Vagina (tissue), 2 donors: ENCODE measurements around the gene HLA-B. TPM values are rescaled to one million over a fixed set of nuclear protein-coding genes. Genes with fewer than 3 reads are reported as not detected.

ENCODE experiments used
- DNase-seq, 2 donors: peaks; one replicate each; pipeline ENCODE4 v3.0.0-alpha.2; 2017; ENCODE audit errors: extremely low spot score in 2 of 2
- H3K27ac ChIP-seq: fragments of 200-600 bp; sonication (generic); one replicate; pipeline ENCODE4 v1.5.1; 2019
- H3K27me3 ChIP-seq: fragments of 200-600 bp; sonication (generic); one replicate; pipeline ENCODE4 v1.5.1; 2019
- H3K36me3 ChIP-seq, 2 donors: fragments of 200-600 bp; sonication (generic); one replicate each; pipeline ENCODE4 v1.5.1; 2017 to 2019
- H3K4me1 ChIP-seq: fragments of 200-600 bp; sonication (generic); one replicate; pipeline ENCODE4 v1.5.1; 2019
- H3K4me3 ChIP-seq, 2 donors: fragments of 200-600 bp; sonication (generic); 1 replicate in 1 of 2; 2 replicates in 1 of 2; pipeline ENCODE4 v1.5.1; 2016 to 2019
- H3K9me3 ChIP-seq: fragments of 200-600 bp; sonication (generic); one replicate; pipeline ENCODE4 v1.5.1; 2019
- POLR2A ChIP-seq, 2 donors: fragments of 450-650 bp; IDR thresholded peaks; one replicate each; pipeline ENCODE4 v1.6.1; 2017; ENCODE audit warnings: antibody characterized with exemption in 2 of 2, mild to moderate bottlenecking in 2 of 2, moderate library complexity in 2 of 2
- POLR2AphosphoS5 ChIP-seq, 2 donors: sonication (generic); formaldehyde crosslinking; IDR thresholded peaks; one replicate each; pipeline ENCODE4 v1.9.0; 2017; ENCODE audit warnings: antibody characterized with exemption in 2 of 2, mild to moderate bottlenecking in 2 of 2, low read depth in 1 of 2; ENCODE audit not compliant: insufficient read depth in 1 of 2
- intact Hi-C: fragments of 100-400 bp; cut with DNase I; formaldehyde crosslinking; loops from one replicate; pipeline ENCODE4 v1.15.1; 2023
- microRNA-seq: library from miRNA; unstranded; fragments of <30 nt; microRNA quantifications from one replicate; pipeline ENCODE4, GENCODE V29; 2017; ENCODE audit warnings: borderline number of aligned reads, borderline replicate concordance
- small RNA-seq: library from RNA; depleted of rRNA; stranded (forward); fragments of <200 nt; gene quantifications from one replicate; pipeline ENCODE3, GENCODE V24; 2016
- total RNA-seq: library from RNA; depleted of rRNA; stranded (reverse); fragments of >200 nt; gene quantifications from one replicate; pipeline ENCODE4 v1.2.3, GENCODE V29; 2016
- TF ChIP-seq, protein P1 (sequence below), 3 experiments: fragments of 450-650 bp in 2 of 3; fragments of 200-600 bp in 1 of 3; sonication (generic) in 1 of 3; IDR thresholded peaks; one replicate each; pipeline ENCODE4 v1.5.1; 2017 to 2019; ENCODE audit warnings: antibody characterized with exemption in 3 of 3, mild to moderate bottlenecking in 2 of 3, moderate library complexity in 2 of 3

The HLA-B gene
- total RNA-seq, 1 donor from 2014 or later: 921 TPM

DNA sequence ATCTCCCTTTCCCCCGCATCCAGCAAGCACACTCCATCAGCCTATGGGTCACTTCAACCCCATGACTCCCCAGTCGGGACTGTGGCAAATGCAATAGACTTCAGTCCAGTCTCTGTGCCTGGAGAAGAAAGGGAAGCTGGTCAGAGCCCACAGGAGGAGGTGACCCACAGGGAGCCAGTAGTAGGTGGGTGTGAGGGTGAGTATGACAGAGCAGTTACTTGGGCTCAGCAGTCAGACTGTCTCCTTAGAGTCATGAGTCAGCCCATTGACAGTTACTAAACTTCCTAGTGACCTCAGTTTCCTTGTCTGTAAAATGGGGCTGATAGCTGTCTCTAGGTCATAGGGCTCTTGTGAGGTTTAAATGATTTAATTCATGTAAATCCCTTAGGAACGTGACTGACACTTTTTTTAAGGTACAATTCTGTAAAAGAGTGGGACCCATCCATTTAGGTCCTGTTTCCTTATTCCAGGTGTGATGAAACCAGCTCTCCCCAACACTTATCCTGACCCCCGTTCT, 51.2 kb downstream of the HLA-B start:
- TF ChIP-seq, protein P1, sequence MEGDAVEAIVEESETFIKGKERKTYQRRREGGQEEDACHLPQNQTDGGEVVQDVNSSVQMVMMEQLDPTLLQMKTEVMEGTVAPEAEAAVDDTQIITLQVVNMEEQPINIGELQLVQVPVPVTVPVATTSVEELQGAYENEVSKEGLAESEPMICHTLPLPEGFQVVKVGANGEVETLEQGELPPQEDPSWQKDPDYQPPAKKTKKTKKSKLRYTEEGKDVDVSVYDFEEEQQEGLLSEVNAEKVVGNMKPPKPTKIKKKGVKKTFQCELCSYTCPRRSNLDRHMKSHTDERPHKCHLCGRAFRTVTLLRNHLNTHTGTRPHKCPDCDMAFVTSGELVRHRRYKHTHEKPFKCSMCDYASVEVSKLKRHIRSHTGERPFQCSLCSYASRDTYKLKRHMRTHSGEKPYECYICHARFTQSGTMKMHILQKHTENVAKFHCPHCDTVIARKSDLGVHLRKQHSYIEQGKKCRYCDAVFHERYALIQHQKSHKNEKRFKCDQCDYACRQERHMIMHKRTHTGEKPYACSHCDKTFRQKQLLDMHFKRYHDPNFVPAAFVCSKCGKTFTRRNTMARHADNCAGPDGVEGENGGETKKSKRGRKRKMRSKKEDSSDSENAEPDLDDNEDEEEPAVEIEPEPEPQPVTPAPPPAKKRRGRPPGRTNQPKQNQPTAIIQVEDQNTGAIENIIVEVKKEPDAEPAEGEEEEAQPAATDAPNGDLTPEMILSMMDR (IDR thresholded peaks at IDR 0.05): no peak
- no peaks in the 10 kb centered on the region for H3K27me3 ChIP-seq
- no peak overlapping the region for H3K27ac ChIP-seq
- H3K4me1 ChIP-seq: no peaks in the 10 kb centered on the region
- H3K4me3 ChIP-seq: no peak overlapping the region
- H3K9me3 ChIP-seq: no peaks in the 10 kb centered on the region
- intact Hi-C loops: no loop called here
- DNase-seq: no peak
- H3K36me3 ChIP-seq: no peaks in the 10 kb centered on the region

GRCh38 chr6:31304683-31305082, 52.3 kb downstream of the HLA-B start:
- no peak overlapping the region for H3K4me3 ChIP-seq
- no peaks in the 10 kb centered on the region for H3K27me3 ChIP-seq
- H3K4me1 ChIP-seq: no peaks in the 10 kb centered on the region
- H3K9me3 ChIP-seq: no peaks in the 10 kb centered on the region
- H3K27ac ChIP-seq: no peak overlapping the region
- TF ChIP-seq, protein P1 (IDR thresholded peaks at IDR 0.05): no peak
- no peak for TF ChIP-seq POLR2AphosphoS5 (IDR thresholded peaks at IDR 0.05; ENCODE audit: insufficient read depth in 1 of 2, low read depth in 1 of 2)
- no peak for TF ChIP-seq POLR2A (IDR thresholded peaks at IDR 0.05)
- no peaks in the 10 kb centered on the region for H3K36me3 ChIP-seq
- no peak for DNase-seq
- intact Hi-C loops: no loop called here

Small RNAs within 50 kb of the gene (microRNA-seq; reads per million reads assigned to microRNA genes)
- not detected for gene MIR6891

Small RNAs within 50 kb of the gene (small RNA-seq; reads per million reads assigned to genes)
- gene HLA-S: not detected
- gene MIR6891: not detected
- gene RF00019: not detected
- gene RNU6-283P: not detected

Other genes with a start within 250 kb of the HLA-B start
- gene C6orf15, start 244.6 kb downstream of the HLA-B start, total RNA-seq: not detected
- 9.6 TPM for gene PSORS1C1, start 242.4 kb downstream of the HLA-B start, total RNA-seq
- gene CDSN, start 236.7 kb downstream of the HLA-B start, total RNA-seq: 1.5 TPM
- gene PSORS1C2, start 218.1 kb downstream of the HLA-B start, total RNA-seq: not detected
- 21.9 TPM for gene CCHCR1, start 199.4 kb downstream of the HLA-B start, total RNA-seq
- 8.8 TPM for gene TCF19, start 198.6 kb downstream of the HLA-B start, total RNA-seq
- 0.98 TPM for gene POU5F1, start 186.5 kb downstream of the HLA-B start, total RNA-seq
- gene HLA-C, start 85.1 kb downstream of the HLA-B start, total RNA-seq: 639 TPM
- gene MICA, start 46.4 kb upstream of the HLA-B start, total RNA-seq: 19.9 TPM
- gene MICB, start 141.0 kb upstream of the HLA-B start, total RNA-seq: 3.2 TPM
- gene MCCD1, start 171.8 kb upstream of the HLA-B start, total RNA-seq: not detected
- gene DDX39B, start 184.8 kb upstream of the HLA-B start, total RNA-seq: 299 TPM
- gene ATP6V1G2, start 189.4 kb upstream of the HLA-B start, total RNA-seq: 5.4 TPM
- 14.2 TPM for gene NFKBIL1, start 190.4 kb upstream of the HLA-B start, total RNA-seq
- gene LTA, start 215.1 kb upstream of the HLA-B start, total RNA-seq: not detected
- gene TNF, start 218.4 kb upstream of the HLA-B start, total RNA-seq: not detected
- gene LTB, start 225.2 kb upstream of the HLA-B start, total RNA-seq: 5.4 TPM
- not detected for gene LST1, start 229.1 kb upstream of the HLA-B start, total RNA-seq
- not detected for gene NCR3, start 235.8 kb upstream of the HLA-B start, total RNA-seq